Measurements from ENCODE around the gene MRPL27.

MRPL27 gene

GRCh38 chr17:50386510-50386909, 13.5 kb upstream of the MRPL27 start:
- DNase-seq (ENCODE audit: low spot score) = no peak

- no peak for DNase-seq (ENCODE audit: low spot score)
These were observed 9.9 kb upstream of the MRPL27 start for GRCh38 chr17:50382931-50383330.

- no peak for DNase-seq (ENCODE audit: low spot score)
These were observed 8.9 kb upstream of the MRPL27 start for GRCh38 chr17:50381920-50382319.

GRCh38 chr17:50381260-50381815, 8.4 kb upstream of the MRPL27 start:
- DNase-seq (ENCODE audit: low spot score) = no peak

- DNase-seq (ENCODE audit: low spot score) = no peak
These were observed 7.6 kb upstream of the MRPL27 start for GRCh38 chr17:50380369-50381259.

GRCh38 chr17:50379351-50380132, 6.6 kb upstream of the MRPL27 start:
- no peak for DNase-seq (ENCODE audit: low spot score)

GRCh38 chr17:50375858-50376538, 3.0 kb upstream of the MRPL27 start:
- DNase-seq (ENCODE audit: low spot score) = no peak

GRCh38 chr17:50373705-50374104, 721 bp upstream of the MRPL27 start:
- no peak for DNase-seq (ENCODE audit: low spot score)

- no peak for DNase-seq (ENCODE audit: low spot score)
These were observed 694 bp downstream of the MRPL27 start for GRCh38 chr17:50372222-50372757.

GRCh38 chr17:50371526-50371925, 1.5 kb downstream of the MRPL27 start:
- DNase-seq (ENCODE audit: low spot score) = no peak

- DNase-seq (ENCODE audit: low spot score) = no peak
These were observed 2.9 kb downstream of the MRPL27 start for GRCh38 chr17:50370052-50370451.

- no peak for DNase-seq (ENCODE audit: low spot score)
These were observed 5.6 kb downstream of the MRPL27 start for GRCh38 chr17:50367401-50367800.

- no peak for DNase-seq (ENCODE audit: low spot score)
These were observed 7.2 kb downstream of the MRPL27 start for GRCh38 chr17:50365649-50366393.

- no peak for DNase-seq (ENCODE audit: low spot score)
These were observed 7.8 kb downstream of the MRPL27 start for GRCh38 chr17:50365165-50365564.

- no peak for DNase-seq (ENCODE audit: low spot score)
These were observed 8.3 kb downstream of the MRPL27 start for GRCh38 chr17:50364715-50365114.

GRCh38 chr17:50364061-50364458, 8.9 kb downstream of the MRPL27 start:
- DNase-seq (ENCODE audit: low spot score) = no peak

GRCh38 chr17:50363217-50364060, 9.5 kb downstream of the MRPL27 start:
- DNase-seq (ENCODE audit: low spot score) = no peak

GRCh38 chr17:50362661-50363060, 10.3 kb downstream of the MRPL27 start:
- no peak for DNase-seq (ENCODE audit: low spot score)

- peak; percentile 62 for DNase-seq (ENCODE audit: low spot score)
These were observed 11.2 kb downstream of the MRPL27 start for GRCh38 chr17:50361561-50362480.
